AG09319 (cell line): ENCODE data around the gene PTPN7.

ENCODE experiments used
- DNase-seq: peaks from one replicate; pipeline ENCODE4 v3.0.0-alpha.2; 2010; ENCODE audit warnings: low read depth; ENCODE audit errors: extremely low read depth
- TF ChIP-seq, protein P1 (sequence below): IDR thresholded peaks from 2 replicates; pipeline ENCODE4 v1.5.1; 2011; ENCODE audit warnings: low read depth, mild to moderate bottlenecking, inconsistent platforms, low read length, moderate library complexity

PTPN7 gene

DNA sequence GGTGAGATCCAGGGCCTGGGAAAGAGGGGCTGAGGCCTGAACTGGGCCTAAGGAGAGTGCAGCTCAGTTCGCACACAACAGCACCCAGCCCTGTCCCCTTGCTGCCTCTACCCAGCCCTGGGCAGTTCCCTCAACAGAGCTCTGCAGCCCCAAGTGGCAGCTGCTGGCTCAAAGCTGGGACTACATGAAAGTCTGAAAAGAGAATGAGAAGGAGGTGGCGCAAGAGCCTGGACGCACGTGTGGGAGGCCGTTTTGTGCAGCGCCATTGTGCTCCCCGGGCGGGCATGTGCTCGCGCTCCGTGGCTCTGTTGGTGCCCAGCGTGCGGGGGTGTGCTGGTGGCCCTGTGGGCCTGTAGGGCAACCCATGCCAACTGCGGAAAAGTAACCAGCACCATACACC lies 27.4 kb downstream of the PTPN7 start:
- TF ChIP-seq, protein P1, sequence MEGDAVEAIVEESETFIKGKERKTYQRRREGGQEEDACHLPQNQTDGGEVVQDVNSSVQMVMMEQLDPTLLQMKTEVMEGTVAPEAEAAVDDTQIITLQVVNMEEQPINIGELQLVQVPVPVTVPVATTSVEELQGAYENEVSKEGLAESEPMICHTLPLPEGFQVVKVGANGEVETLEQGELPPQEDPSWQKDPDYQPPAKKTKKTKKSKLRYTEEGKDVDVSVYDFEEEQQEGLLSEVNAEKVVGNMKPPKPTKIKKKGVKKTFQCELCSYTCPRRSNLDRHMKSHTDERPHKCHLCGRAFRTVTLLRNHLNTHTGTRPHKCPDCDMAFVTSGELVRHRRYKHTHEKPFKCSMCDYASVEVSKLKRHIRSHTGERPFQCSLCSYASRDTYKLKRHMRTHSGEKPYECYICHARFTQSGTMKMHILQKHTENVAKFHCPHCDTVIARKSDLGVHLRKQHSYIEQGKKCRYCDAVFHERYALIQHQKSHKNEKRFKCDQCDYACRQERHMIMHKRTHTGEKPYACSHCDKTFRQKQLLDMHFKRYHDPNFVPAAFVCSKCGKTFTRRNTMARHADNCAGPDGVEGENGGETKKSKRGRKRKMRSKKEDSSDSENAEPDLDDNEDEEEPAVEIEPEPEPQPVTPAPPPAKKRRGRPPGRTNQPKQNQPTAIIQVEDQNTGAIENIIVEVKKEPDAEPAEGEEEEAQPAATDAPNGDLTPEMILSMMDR = no peak
- DNase-seq = no peak

DNA sequence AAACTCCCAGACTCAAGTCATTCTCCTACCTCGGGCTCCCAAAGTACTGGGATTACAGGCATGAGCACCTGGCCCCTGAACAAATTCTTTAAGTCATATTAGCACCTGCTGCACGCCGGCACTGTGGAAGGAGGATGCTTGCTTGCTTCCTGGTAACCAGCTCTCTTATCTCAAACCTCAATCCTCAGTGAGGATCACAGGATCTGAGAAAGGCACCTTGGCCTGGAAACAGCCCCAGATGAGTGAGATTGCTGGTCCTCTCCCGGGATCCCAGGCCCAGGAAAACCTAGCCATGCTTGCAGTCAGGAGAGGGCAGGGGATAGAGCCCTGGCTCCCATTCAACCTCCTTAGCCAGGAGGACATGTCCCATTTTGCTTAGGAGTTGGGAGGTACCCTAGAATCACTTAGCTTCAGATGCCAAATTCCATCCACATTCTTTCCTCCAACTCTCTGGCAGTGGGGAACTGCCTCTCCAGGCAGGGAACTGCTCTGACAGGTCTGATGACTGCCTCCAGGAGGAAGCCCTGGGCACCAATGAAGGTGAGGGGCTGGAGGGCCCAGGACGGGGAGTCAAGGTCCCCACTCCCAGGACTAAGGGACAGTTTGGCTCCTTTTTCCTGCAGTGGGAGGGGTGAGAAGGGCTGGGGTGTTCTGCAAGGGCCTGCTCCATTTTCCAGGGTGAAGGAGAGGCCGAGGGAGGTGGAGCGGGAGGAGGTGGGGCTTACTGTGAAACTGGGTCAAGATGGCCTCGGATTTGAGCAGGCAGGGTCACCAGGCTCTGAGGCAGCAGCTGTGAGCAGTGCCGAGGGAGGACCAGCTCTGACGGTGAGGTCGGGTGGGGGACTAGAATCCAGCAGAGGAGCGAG lies 28.2 kb downstream of the PTPN7 start:
- TF ChIP-seq, protein P1 = no peak
- no peak for DNase-seq

DNA sequence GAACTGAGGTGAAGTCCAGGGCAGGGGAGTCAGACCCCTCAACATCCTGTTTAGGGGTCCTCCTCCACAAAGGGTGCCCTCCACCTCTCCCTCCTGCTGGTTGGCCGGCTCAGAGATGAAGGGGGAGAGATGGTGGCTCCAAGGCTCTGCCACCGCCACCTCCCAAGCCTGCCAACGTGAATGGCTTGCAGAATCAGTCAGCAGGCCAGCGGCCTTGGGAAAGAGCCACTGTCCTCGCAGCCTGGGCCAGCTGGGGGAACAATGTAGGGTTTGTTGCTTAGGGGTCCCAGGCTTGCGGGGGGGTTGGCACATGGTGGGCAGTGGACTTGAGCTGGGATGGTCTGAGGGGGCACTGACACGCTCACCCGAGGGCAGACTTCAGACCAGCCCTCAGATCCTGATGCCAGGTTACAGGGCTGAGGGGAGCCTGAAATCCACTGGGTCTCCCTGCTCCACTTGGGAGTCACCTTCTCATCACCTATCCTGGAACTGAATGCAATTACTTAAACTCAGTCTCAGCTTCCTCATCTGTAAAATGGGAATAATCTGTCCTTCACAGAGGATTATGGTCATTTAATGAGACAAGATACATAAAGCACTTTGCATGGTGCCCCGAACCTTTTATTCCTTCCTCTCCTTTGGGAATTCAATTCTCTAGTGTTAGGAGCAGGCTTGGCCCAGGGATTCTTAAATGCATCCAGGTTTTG lies 29.4 kb downstream of the PTPN7 start:
- no peak for DNase-seq
- TF ChIP-seq, protein P1 = no peak

DNA sequence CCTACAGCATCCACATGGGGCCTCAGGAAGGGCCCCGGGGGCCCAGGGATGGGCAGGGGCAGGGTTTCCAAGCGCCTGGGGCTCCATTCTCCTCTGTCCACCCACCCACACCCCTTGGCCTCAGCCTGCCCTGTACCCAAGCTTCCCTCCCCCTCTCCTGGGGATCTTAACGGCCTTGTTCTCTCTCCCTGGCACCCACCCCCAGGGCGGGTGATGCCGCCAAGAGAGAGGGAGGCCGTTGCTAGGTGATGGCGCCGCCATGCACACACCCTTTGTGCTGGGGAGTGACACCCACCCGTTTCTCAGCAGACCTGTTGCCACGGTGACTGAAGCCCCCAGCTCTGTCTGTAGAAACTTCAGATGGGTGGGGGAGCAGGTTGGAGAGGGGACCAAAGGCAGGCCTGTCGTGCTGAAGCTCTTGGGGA lies 30.1 kb downstream of the PTPN7 start:
- DNase-seq = no peak
- TF ChIP-seq, protein P1 = no peak

DNA sequence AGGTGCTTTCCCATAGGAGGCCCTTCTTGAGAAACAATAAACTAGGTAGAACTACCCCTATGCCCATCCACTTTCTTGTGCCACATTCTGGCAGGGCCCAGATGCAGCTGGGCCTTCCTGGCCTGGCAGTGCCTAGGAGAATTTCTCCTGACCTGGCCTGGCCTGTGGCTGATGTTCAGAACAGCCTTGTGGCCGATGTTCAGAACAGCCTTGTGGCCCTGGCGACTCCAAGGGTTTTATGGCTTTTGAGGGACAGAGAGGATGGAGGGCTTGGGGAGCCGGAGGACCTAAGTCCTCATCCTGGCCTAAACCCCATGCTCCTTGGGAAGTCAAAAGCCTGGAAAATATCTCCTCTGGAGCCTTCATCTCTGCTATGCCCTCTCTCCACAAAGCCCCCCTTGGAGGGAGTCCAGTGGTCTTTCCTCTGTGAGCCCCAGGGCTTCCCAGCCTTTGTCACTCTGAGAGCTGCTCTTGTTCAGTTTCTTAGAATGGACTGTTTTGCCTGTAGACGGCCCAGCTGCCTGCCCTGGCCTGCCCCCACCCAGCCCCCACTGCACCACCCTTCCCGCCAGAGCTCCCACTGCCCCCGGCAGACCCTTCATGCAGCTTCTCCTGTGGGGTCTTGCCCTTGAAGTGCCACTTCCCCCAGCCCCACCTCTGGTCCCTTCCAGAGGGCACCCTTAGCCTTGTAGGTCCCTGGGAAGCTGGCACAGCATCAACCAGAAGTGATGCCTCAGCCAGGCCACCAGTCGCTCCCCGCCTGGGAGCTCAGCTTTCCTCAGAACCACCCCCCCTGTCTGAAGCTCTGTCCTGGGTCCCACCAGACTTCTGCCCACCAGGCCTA lies 30.7 kb downstream of the PTPN7 start:
- TF ChIP-seq, protein P1 = no peak
- no peak for DNase-seq

DNA sequence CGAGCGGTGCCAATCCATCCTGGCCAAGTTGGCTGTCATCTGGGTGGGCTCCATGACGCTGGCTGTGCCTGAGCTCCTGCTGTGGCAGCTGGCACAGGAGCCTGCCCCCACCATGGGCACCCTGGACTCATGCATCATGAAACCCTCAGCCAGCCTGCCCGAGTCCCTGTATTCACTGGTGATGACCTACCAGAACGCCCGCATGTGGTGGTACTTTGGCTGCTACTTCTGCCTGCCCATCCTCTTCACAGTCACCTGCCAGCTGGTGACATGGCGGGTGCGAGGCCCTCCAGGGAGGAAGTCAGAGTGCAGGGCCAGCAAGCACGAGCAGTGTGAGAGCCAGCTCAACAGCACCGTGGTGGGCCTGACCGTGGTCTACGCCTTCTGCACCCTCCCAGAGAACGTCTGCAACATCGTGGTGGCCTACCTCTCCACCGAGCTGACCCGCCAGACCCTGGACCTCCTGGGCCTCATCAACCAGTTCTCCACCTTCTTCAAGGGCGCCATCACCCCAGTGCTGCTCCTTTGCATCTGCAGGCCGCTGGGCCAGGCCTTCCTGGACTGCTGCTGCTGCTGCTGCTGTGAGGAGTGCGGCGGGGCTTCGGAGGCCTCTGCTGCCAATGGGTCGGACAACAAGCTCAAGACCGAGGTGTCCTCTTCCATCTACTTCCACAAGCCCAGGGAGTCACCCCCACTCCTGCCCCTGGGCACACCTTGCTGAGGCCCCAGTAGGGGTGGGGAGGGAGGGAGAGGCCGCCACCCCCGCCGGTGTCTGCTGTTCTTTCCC lies 32.4 kb downstream of the PTPN7 start:
- TF ChIP-seq, protein P1 = no peak

More for the DNA sequence above, 32.4 kb downstream of the PTPN7 start:
- DNase-seq = no peak
